Loucy (cell line): ENCODE data around the gene EED.

Experiments
- EZH2phosphoT487 ChIP-seq: fragments of 200-600 bp; IDR thresholded peaks from 2 replicates; pipeline ENCODE4 v1.6.1; 2018; ENCODE audit warnings: antibody characterized with exemption, mild to moderate bottlenecking, moderate library complexity, borderline replicate concordance
- TF ChIP-seq, protein P1 (sequence below): fragments of 200-600 bp; sonication (generic); conservative IDR thresholded peaks from 2 replicates; pipeline ENCODE4 v1.5.1; 2014; ENCODE audit warnings: mild to moderate bottlenecking, antibody characterized with exemption, low read length

DNA sequence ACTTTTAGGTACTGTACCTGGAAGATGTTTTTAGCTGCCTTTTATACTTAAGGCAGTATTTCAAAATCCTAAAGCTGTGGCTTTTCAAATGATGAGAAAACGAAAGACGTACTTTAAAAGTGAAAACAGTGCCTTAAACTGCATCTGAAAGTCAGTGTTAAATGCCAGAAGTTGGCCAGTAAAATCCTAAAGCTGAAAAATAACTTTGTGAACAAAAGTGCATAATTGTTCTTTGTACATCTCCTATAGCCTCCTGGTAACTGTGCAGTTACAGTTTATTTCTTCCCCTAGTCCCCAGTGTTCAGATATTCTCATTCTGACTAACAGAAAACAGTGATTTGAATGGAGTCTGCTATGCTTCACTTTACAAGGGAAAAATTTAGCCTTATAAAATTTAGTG is 6.8 kb downstream of the EED start:
- no peak for TF ChIP-seq EZH2phosphoT487
- TF ChIP-seq, protein P1, sequence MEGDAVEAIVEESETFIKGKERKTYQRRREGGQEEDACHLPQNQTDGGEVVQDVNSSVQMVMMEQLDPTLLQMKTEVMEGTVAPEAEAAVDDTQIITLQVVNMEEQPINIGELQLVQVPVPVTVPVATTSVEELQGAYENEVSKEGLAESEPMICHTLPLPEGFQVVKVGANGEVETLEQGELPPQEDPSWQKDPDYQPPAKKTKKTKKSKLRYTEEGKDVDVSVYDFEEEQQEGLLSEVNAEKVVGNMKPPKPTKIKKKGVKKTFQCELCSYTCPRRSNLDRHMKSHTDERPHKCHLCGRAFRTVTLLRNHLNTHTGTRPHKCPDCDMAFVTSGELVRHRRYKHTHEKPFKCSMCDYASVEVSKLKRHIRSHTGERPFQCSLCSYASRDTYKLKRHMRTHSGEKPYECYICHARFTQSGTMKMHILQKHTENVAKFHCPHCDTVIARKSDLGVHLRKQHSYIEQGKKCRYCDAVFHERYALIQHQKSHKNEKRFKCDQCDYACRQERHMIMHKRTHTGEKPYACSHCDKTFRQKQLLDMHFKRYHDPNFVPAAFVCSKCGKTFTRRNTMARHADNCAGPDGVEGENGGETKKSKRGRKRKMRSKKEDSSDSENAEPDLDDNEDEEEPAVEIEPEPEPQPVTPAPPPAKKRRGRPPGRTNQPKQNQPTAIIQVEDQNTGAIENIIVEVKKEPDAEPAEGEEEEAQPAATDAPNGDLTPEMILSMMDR = no peak
